ENCODE measurements around the gene RNPEPL1. TPM values are rescaled to one million over a fixed set of nuclear protein-coding genes. Genes with fewer than 3 reads are reported as not detected.
"Not testable (repeated sequence)": the region's sequence is repeated elsewhere in the genome, so short reads cannot be mapped to it uniquely, and the experiment has no call there.

The RNPEPL1 gene
- total RNA-seq, 3 donors from 2014 or later: 76.4 to 119 (median 76.9) TPM

DNA sequence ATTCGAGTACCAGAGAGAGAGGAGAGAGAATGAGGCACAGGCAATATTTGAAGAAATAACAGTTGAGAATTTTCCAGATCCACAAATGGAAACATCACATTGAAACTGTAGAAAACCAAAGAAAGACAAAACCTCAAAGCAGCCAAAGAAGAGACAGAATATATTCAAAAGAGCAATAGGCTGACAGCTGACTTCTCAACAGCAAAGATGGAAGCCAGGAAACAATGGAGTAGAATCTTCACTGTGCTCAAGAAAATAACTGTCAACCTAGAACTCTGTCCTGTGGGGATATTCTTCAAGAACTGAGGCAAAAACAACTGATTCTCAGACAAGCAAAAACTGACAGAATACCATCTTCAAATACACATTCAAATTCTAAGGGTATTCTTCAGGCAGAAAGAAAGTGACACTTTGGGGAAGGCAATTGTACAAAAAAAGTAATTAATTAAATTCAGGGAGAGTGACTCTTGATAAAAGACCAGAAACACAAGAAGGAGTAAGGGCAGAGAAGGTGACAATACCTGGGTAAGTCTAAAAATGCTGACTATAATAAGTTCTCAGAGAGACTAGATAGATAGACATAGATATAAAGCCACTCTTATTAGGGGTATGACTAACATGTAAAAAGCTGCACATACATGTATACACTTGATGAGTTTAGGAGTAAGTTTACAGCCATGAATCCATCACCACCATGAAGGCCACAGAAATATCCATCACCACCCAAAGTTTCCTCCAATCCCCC, 36.1 kb upstream of the RNPEPL1 start:
- H3K4me1 ChIP-seq (ENCODE audit: low read depth): no peaks in the 10 kb centered on the region
- ATAC-seq: no peak
- peaks cover 23% of the 10 kb centered on the region for H3K9me3 ChIP-seq
- DNase-seq: no peak
- intact Hi-C loops (cut with DNase I, micrococcal nuclease): no loop called here
- H3K4me3 ChIP-seq: no peak overlapping the region
- H3K36me3 ChIP-seq (ENCODE audit: low read depth): no peaks in the 10 kb centered on the region
- TF ChIP-seq, protein P1, sequence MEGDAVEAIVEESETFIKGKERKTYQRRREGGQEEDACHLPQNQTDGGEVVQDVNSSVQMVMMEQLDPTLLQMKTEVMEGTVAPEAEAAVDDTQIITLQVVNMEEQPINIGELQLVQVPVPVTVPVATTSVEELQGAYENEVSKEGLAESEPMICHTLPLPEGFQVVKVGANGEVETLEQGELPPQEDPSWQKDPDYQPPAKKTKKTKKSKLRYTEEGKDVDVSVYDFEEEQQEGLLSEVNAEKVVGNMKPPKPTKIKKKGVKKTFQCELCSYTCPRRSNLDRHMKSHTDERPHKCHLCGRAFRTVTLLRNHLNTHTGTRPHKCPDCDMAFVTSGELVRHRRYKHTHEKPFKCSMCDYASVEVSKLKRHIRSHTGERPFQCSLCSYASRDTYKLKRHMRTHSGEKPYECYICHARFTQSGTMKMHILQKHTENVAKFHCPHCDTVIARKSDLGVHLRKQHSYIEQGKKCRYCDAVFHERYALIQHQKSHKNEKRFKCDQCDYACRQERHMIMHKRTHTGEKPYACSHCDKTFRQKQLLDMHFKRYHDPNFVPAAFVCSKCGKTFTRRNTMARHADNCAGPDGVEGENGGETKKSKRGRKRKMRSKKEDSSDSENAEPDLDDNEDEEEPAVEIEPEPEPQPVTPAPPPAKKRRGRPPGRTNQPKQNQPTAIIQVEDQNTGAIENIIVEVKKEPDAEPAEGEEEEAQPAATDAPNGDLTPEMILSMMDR (IDR thresholded peaks at IDR 0.05): no peak

DNA sequence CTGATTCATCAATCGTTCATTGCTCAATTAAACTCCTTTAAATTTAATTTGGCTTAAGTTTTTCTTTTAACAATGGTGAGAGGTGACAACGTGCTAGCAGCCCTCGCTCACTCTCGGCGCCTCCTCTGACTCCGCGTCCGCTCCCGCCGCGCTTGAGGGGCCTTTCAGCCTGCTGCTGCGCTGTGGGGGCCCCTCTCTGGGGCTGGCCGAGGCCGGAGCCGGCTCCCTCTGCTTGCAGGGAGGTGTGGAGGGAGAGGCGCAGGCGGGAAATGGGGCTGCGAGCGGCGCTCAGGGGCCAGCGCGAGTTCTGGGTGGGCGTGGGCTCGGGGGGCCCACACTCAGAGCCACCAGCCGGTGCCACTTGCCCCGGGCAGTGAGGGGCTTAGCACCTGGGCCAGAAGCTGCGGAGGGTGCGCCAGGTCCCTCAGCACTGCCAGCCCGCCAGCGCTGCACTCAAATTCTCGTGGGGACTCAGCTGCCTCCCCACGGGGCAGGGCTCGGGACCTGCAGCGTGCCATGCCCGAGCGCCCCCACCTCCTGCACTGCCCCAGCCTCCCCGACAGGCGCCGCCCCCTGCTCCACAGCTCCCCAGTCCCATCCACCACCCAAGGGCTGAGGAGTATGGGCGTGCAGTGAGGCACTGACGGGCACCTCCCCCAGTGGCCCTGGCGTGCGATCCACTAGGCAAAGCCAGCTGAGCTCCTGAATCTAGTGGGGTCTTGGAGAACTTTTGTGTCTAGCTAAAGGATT, 30.1 kb upstream of the RNPEPL1 start:
- intact Hi-C loops (cut with DNase I, micrococcal nuclease): no loop called here
- Histone ChIP-seq H3K36me3 (ENCODE audit: low read depth) (no peaks in the 10 kb centered on the region), H3K9me3 (no peaks in the 10 kb centered on the region), H3K4me1 (ENCODE audit: low read depth) (no peaks in the 10 kb centered on the region), H3K4me3 (no peak overlapping the region)
- ATAC-seq (no peak), DNase-seq (no peak)
- TF ChIP-seq, protein P1 (IDR thresholded peaks at IDR 0.05): no peak

DNA sequence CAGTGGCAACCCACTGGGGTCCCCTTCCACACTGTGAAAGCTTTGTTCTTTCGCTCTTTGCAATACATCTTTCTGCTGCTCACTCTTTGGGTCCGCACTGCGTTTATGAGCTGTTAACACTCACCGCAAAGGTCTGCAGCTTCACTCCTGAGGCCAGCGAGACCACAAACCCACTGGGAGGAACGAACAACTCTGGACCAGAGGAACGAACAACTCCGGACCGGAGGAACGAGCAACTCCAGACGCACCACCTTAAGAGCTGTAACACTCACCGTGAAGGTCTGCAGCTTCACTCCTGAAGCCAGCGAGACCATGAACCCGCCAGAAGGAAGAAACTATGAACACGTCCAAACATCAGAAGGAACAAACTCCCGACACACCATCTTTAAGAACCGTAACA, 29.2 kb upstream of the RNPEPL1 start:
- intact Hi-C loops (cut with DNase I, micrococcal nuclease); ATAC-seq; H3K36me3 ChIP-seq (ENCODE audit: low read depth); H3K4me3 ChIP-seq; H3K9me3 ChIP-seq; H3K4me1 ChIP-seq (ENCODE audit: low read depth); DNase-seq: not testable (repeated sequence)

GRCh38 chr2:240539906-240540305, 28.4 kb upstream of the RNPEPL1 start:
- intact Hi-C loops (cut with DNase I, micrococcal nuclease): no loop called here
- Histone ChIP-seq H3K4me1 (ENCODE audit: low read depth) (no peaks in the 10 kb centered on the region), H3K4me3 (no peak overlapping the region), H3K36me3 (ENCODE audit: low read depth) (no peaks in the 10 kb centered on the region), H3K9me3 (no peaks in the 10 kb centered on the region)
- ATAC-seq (no peak), DNase-seq (no peak)
- TF ChIP-seq, protein P1 (IDR thresholded peaks at IDR 0.05): no peak

GRCh38 chr2:240551288-240551687, 17.0 kb upstream of the RNPEPL1 start:
- ATAC-seq (no peak), DNase-seq (no peak)
- intact Hi-C loops (cut with DNase I, micrococcal nuclease): no loop called here
- Histone ChIP-seq H3K9me3 (no peaks in the 10 kb centered on the region), H3K36me3 (ENCODE audit: low read depth) (no peaks in the 10 kb centered on the region), H3K4me3 (no peak overlapping the region), H3K4me1 (ENCODE audit: low read depth) (no peaks in the 10 kb centered on the region)
- TF ChIP-seq, protein P1 (IDR thresholded peaks at IDR 0.05): no peak

GRCh38 chr2:240551811-240552210, 16.5 kb upstream of the RNPEPL1 start:
- TF ChIP-seq, protein P1 (IDR thresholded peaks at IDR 0.05): no peak
- Histone ChIP-seq H3K4me3 (no peak overlapping the region), H3K36me3 (ENCODE audit: low read depth) (no peaks in the 10 kb centered on the region), H3K9me3 (no peaks in the 10 kb centered on the region), H3K4me1 (ENCODE audit: low read depth) (no peaks in the 10 kb centered on the region)
- intact Hi-C loops (cut with DNase I, micrococcal nuclease): no loop called here
- DNase-seq (no peak), ATAC-seq (no peak)
